HAP-1 (cell line): ENCODE results near the gene EIF1.
"Not testable (repeated sequence)": the region's sequence is repeated elsewhere in the genome, so short reads cannot be mapped to it uniquely, and the experiment has no call there.

Source experiments
- DNase-seq, 2 experiments: peaks; one replicate each; pipeline ENCODE4 v3.0.0-alpha.2; 2016 to 2020; ENCODE audit warnings: low spot score in 2 of 2
- H3K27me3 ChIP-seq: fragments of 250-450 bp; sonication (Bioruptor Pico); 2 replicates; pipeline ENCODE4 v1.5.1; 2020; ENCODE audit warnings: low read depth, mild to moderate bottlenecking, moderate library complexity
- H3K36me3 ChIP-seq: fragments of 250-450 bp; sonication (Bioruptor Pico); replicated peaks from 2 replicates; pipeline ENCODE4 v1.5.1; 2020; ENCODE audit warnings: mild to moderate bottlenecking
- H3K4me1 ChIP-seq: fragments of 250-450 bp; sonication (Bioruptor Pico); 2 replicates; pipeline ENCODE4 v1.5.1; 2020; ENCODE audit warnings: mild to moderate bottlenecking
- H3K4me3 ChIP-seq: fragments of 250-450 bp; sonication (Bioruptor Pico); 2 replicates; pipeline ENCODE4 v1.5.1; 2020; ENCODE audit warnings: mild to moderate bottlenecking, moderate library complexity
- H3K9me3 ChIP-seq: fragments of 250-450 bp; sonication (Bioruptor Pico); 2 replicates; pipeline ENCODE4 v1.5.1; 2020; ENCODE audit warnings: mild to moderate bottlenecking, moderate library complexity
- in situ Hi-C: fragments of 300-500 bp; cut with MboI; formaldehyde crosslinking; loops from 3 replicates; pipeline ENCODE4 v1.14.3; 2020; ENCODE audit warnings: low sequenced_read_pairs, inconsistent platforms, mixed read lengths

Gene EIF1

DNA sequence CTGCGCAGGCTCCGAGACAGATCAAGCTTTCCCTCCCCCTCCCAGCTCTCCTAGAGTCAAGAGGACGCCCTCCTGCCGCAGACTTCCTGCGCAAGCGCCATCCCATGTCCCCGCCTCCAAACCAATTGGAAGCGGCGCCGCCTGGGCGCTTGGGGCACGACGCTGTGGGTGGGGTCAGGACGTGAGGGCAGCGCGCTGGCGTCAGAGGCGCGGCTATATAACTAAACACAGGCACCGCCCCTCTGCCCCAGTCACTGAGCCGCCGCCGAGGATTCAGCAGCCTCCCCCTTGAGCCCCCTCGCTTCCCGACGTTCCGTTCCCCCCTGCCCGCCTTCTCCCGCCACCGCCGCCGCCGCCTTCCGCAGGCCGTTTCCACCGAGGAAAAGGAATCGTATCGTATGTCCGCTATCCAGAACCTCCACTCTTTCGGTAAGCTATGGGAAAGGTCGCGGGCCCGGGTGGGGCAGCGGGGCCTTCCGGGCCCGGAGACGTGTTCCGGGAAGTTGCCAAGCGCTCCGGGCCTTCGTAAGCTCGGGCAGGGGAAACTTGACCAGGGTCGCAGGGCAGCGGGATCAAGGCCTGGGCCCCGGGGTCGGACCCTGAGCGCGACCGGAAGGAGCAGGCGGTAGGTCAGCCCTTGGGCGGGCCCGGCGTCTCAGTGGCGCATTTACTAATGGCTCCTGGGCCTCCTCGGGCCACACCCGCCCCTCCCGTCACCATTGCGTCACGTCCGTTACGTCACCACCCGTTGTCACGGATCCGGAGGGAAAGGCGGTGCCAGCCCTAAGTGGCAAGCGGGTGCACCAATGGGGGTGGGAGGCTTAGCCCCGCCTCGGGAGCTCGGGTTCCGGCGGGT lies at the start of gene EIF1:
TSS of gene EIF1 (plus strand) at position 245 of the 856 bp plus-strand sequence. CDS start at position 399, 154 bp downstream.
- DNase-seq: peak; percentile 99 to 100
- peaks cover 46% of the 10 kb centered on the region for H3K36me3 ChIP-seq
- in situ Hi-C loops: no loop called here
- H3K4me3 ChIP-seq: peak within 1 kb of the TSS; percentile 100
- no peaks in the 10 kb centered on the region for H3K27me3 ChIP-seq
- no peaks in the 10 kb centered on the region for H3K9me3 ChIP-seq
- peaks cover 10% of the 10 kb centered on the region for H3K4me1 ChIP-seq

GRCh38 chr17:41638941-41639340 lies 49.7 kb upstream of the EIF1 start:
- in situ Hi-C loops: no loop called here
- no peaks in the 10 kb centered on the region for H3K9me3 ChIP-seq
- H3K27me3 ChIP-seq: no peaks in the 10 kb centered on the region
- no peak overlapping the region for H3K4me3 ChIP-seq
- no peaks in the 10 kb centered on the region for H3K36me3 ChIP-seq
- H3K4me1 ChIP-seq: no peaks in the 10 kb centered on the region
- DNase-seq: no peak

GRCh38 chr17:41639492-41640473 lies 48.9 kb upstream of the EIF1 start:
- H3K4me3 ChIP-seq: no peak overlapping the region
- DNase-seq: no peak
- no peaks in the 10 kb centered on the region for H3K9me3 ChIP-seq
- no peaks in the 10 kb centered on the region for H3K36me3 ChIP-seq
- no peaks in the 10 kb centered on the region for H3K4me1 ChIP-seq
- in situ Hi-C loops: no loop called here
- no peaks in the 10 kb centered on the region for H3K27me3 ChIP-seq

GRCh38 chr17:41640596-41640995 lies 48.1 kb upstream of the EIF1 start:
- DNase-seq, H3K27me3 ChIP-seq, H3K4me1 ChIP-seq, H3K4me3 ChIP-seq, in situ Hi-C loops, H3K36me3 ChIP-seq, H3K9me3 ChIP-seq: not testable (repeated sequence)

DNA sequence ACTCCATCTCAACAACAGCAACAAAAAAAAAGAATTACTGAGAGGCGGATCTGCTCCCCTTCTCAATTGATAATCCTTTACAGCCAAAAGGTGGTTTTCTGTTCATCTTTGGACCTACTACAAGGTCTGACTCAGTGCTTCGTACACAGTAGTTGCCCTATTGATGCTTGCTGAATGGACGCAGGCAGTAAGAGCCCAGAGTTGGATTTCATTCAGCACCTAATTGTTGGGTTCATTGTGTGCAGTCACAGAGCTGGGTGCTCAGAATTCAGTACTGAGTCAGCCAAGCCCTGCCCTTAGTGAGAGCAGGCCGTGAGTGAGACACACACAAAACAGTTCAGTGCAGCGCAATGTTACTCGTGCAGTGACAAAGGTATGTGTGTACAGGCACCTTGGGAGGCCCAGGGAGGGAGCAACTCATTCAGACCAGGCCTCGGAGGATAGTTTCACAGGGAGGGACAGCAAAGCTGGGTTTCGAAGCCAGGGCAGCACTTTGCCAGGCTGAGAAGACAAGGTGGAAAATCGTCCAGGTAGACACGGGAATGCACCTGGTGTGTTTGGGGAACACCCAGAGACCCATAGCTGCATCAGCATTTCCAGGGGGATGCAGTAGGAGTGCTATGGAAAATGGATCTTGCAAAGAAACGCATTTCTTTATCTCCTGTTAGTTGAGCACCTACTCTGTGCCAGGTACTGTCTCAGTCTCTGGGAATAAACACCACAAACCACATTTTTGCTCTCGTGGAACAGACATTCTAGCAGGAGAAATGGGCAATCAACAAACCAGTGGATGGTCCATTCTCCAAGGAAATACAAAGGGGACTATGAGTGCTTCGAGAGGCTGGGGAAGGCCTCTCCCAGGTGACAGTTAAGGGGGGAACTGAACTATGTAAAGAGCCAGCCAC lies 46.2 kb upstream of the EIF1 start:
- no peaks in the 10 kb centered on the region for H3K27me3 ChIP-seq
- H3K4me1 ChIP-seq: no peaks in the 10 kb centered on the region
- no peaks in the 10 kb centered on the region for H3K9me3 ChIP-seq
- DNase-seq: no peak
- in situ Hi-C loops: no loop called here
- no peaks in the 10 kb centered on the region for H3K36me3 ChIP-seq
- no peak overlapping the region for H3K4me3 ChIP-seq

- H3K36me3 ChIP-seq: no peaks in the 10 kb centered on the region
- H3K4me3 ChIP-seq: no peak overlapping the region
- no peak for DNase-seq
- no peaks in the 10 kb centered on the region for H3K9me3 ChIP-seq
- no peaks in the 10 kb centered on the region for H3K27me3 ChIP-seq
- in situ Hi-C loops: no loop called here
- H3K4me1 ChIP-seq: peaks cover 11% of the 10 kb centered on the region
Measured at GRCh38 chr17:41647038-41647813, 41.5 kb upstream of the EIF1 start.

DNA sequence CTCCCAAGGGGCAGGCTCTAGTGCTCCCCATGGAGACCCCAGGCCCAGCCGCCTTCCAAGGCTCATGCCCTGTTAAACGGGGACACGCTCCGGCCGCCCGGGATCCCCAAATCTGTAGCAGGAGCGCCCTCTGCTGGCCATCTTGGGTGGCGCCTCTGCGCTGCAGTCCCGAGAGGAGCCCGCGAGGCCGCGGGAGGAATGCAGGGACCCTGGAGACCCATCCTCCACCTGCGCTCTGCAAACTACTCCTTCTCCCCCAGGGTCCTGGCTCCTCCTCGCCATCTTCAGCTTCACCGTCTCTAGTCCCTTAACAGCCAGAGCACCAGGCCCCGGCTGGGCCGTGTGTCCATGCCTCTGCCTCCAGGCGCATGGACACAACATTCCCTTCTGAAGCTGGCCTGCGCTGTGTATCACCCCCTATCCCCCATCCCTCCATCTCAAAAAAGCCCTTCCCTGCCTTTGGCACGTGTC lies 40.7 kb upstream of the EIF1 start:
- H3K4me3 ChIP-seq: peak overlapping the region; percentile 25

GRCh38 chr17:41648411-41649195 lies 40.1 kb upstream of the EIF1 start:
- no peaks in the 10 kb centered on the region for H3K36me3 ChIP-seq
- H3K4me1 ChIP-seq: peaks cover 11% of the 10 kb centered on the region
- H3K4me3 ChIP-seq: peak overlapping the region; percentile 25
- in situ Hi-C loops: no loop called here
- peak; percentile 64 to 95 for DNase-seq
- no peaks in the 10 kb centered on the region for H3K27me3 ChIP-seq
- no peaks in the 10 kb centered on the region for H3K9me3 ChIP-seq

More for the DNA sequence above, 40.7 kb upstream of the EIF1 start:
- Histone ChIP-seq H3K27me3 (no peaks in the 10 kb centered on the region), H3K36me3 (no peaks in the 10 kb centered on the region), H3K4me1 (peaks cover 11% of the 10 kb centered on the region), H3K9me3 (no peaks in the 10 kb centered on the region)
- peak; percentile 71 to 97 for DNase-seq
- in situ Hi-C loops: no loop called here

- Histone ChIP-seq H3K9me3 (no peaks in the 10 kb centered on the region), H3K4me1 (peaks cover 11% of the 10 kb centered on the region), H3K27me3 (no peaks in the 10 kb centered on the region), H3K4me3 (no peak overlapping the region), H3K36me3 (no peaks in the 10 kb centered on the region)
- no peak for DNase-seq
- in situ Hi-C loops: loop anchor here (25.0 kb wide), 3 partner anchors 313 to 1038 kb away; no protein-coding TSS in a partner anchor
Measured at GRCh38 chr17:41649923-41650519, 38.7 kb upstream of the EIF1 start.

DNA sequence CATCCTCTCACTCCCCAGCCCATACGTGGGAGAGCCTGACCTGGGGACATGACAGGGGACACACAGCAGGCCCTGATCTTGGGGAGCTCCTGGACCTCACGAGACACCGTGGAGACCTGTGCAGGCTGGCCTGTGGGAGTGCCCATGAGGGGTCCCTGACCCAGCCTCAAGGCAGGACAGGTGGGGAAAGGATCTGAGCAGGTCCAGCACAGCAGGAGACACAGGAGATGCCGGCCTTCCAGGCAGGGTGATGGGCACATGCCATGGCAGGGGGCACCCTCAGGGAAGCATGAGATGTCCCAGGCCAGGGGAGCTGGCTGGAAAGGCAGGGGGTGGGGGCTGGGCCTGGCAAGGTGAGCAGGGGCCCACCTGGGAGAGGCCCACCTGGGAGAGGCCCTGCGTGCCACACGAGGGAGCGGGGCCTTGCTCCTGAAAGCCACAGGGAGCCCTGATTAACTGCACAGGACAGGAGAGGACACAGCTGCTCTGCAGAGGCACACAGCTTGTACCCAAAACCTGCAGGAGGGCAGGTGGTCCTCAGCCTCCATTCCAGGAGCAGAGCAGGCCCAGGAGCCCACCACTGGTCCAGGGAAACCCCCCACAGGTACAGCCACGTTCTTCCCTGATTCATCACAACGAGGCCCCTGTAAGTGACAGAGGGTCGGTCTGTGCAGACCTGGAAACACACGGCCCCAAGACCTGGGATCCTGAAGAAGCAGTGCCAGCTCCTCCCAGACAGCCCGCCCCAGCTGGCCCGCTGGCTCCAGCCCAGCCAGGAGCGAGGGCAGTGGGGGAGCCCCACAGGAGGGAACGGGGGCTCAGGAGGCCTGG lies 37.7 kb upstream of the EIF1 start:
- in situ Hi-C loops: loop anchor here (25.0 kb wide), 3 partner anchors 314 to 1039 kb away; no protein-coding TSS in a partner anchor

More for the DNA sequence above, 37.7 kb upstream of the EIF1 start:
- Histone ChIP-seq H3K27me3 (no peaks in the 10 kb centered on the region), H3K9me3 (no peaks in the 10 kb centered on the region), H3K4me1 (peaks cover 11% of the 10 kb centered on the region), H3K36me3 (no peaks in the 10 kb centered on the region), H3K4me3 (no peak overlapping the region)
- no peak for DNase-seq
